ENCODE measurements around the gene MCF2L. TPM values are rescaled to one million over a fixed set of nuclear protein-coding genes. Genes with fewer than 3 reads are reported as not detected.

Gene MCF2L
- total RNA-seq, 6 experiments from 2014 or later: 9.6 to 18.4 (median 11.7) TPM

DNA sequence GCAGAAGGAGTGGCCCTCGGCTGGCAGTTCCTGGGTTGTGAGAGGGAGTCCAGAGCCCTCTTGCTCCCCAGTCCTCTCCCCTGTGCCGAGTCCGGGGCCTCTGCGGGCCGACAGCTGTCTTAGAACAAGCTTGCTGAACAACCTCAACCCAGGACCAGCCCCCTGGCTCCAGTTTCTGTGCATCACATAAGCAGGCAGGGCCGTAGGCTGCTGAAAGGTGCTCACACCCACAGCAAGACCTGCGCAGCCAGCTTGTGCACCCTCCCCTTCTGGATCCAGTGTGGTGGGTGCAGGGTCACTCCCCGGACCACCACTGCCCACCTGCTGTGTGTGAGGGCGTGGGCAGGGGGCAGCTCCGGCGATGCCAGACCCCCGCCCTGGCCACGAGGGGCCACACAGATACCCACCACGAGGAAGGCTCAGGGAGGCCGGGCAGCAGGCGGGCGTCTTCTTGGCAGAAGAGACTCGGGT is 111.4 kb downstream of the MCF2L start:
- no peaks in the 10 kb centered on the region for H3K27me3 ChIP-seq
- TF ChIP-seq, protein P1, sequence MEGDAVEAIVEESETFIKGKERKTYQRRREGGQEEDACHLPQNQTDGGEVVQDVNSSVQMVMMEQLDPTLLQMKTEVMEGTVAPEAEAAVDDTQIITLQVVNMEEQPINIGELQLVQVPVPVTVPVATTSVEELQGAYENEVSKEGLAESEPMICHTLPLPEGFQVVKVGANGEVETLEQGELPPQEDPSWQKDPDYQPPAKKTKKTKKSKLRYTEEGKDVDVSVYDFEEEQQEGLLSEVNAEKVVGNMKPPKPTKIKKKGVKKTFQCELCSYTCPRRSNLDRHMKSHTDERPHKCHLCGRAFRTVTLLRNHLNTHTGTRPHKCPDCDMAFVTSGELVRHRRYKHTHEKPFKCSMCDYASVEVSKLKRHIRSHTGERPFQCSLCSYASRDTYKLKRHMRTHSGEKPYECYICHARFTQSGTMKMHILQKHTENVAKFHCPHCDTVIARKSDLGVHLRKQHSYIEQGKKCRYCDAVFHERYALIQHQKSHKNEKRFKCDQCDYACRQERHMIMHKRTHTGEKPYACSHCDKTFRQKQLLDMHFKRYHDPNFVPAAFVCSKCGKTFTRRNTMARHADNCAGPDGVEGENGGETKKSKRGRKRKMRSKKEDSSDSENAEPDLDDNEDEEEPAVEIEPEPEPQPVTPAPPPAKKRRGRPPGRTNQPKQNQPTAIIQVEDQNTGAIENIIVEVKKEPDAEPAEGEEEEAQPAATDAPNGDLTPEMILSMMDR (IDR thresholded peaks at IDR 0.05): no peak
- no peak for TF ChIP-seq POLR2A (IDR thresholded peaks at IDR 0.05)
- intact Hi-C loops (cut with DNase I): no loop called here
- peaks cover 0 to 10% (median 4%) of the 10 kb centered on the region in 4 donors for H3K36me3 ChIP-seq
- DNase-seq (no peak), ATAC-seq (no peak)
- WGBS (ENCODE audit: insufficient coverage, low coverage, low lambda C conversion rate, missing lambda C conversion rate): no CpG with 5 or more reads among the region's 18 CpGs
- no peak overlapping the region for H3K27ac ChIP-seq
- H3K9me3 ChIP-seq: no peaks in the 10 kb centered on the region
- H3K4me1 ChIP-seq: no peaks in the 10 kb centered on the region
- H3K4me3 ChIP-seq: no peak overlapping the region

DNA sequence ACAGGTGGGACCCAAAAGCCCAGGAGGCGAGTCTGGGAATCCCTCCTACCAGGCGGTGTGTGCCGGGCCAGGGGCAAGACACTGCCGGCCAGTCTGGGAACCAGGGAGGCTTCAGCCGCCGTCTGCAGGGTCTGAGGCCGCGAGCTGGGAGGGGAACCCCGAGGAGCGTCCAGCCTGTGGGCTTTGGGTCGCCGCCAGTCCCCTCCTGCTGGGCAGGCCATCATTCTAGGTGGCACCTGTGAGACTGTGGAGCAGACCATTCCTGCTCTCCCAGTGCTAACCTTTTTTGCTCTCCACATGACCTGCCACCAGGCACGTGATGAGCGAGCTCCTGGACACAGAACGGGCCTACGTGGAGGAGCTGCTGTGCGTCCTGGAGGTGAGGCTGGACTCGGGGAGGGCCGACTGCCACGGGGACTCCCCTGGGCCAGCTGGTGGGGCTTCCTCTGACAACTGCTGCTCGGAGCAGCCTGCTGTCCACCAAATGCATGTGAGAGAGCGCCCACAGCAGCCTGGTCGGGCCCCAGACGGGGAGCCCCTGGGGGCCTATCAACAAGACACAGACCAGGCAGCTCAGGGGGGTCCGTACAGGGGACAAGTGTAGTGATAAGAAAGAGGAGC is 112.0 kb downstream of the MCF2L start:
- no peak for TF ChIP-seq POLR2A (IDR thresholded peaks at IDR 0.05)
- TF ChIP-seq, protein P1 (IDR thresholded peaks at IDR 0.05): no peak
- 60% methylated on average over 1 of the region's 25 CpGs for WGBS (ENCODE audit: insufficient coverage, low coverage, low lambda C conversion rate, missing lambda C conversion rate)
- Histone ChIP-seq H3K4me3 (no peak overlapping the region), H3K27ac (no peak overlapping the region), H3K27me3 (no peaks in the 10 kb centered on the region), H3K4me1 (no peaks in the 10 kb centered on the region), H3K36me3 (peaks cover 0 to 8% (median 3%) of the 10 kb centered on the region in 4 donors), H3K9me3 (no peaks in the 10 kb centered on the region)
- ATAC-seq: no peak
- peak in 1 of 3 donors; percentile 7 for DNase-seq
- intact Hi-C loops (cut with DNase I): no loop called here

DNA sequence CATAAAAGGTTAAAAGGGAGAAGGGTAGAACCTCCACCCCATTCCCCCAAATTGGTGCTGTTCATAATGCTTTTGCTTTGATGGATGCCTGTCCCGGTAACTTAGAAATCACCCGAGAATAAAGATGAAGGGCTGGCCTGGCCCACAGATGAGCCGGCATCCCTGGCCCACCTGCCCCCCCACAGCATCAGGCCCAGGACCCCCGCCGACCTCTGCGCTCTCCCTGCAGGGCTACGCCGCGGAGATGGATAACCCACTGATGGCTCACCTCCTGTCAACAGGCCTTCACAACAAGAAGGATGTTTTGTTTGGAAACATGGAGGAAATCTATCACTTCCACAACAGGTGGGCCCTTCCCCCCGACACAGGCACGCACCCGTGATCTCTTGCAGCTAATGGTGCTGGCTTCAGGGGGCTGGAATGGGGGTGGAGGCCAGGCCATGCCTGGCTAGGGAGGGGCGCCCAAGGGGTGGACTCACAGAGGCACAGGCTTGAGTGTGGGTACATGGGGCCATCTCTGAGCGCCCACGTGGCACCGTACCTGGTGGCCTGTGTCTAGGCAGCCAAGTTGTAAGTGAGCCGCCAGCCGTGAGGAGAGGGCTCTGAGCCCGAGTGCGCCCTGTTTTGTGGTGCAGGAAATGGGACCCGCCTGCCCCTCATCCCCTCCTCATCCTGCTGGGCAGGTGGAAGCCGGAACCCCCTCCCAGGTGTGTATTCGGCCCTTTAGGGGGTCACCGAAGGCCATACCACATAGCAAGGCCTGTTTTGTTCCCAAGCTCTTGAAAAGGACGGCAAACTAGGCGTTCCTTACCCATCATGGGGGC is 113.4 kb downstream of the MCF2L start:
- Histone ChIP-seq H3K36me3 (peaks cover 0 to 5% (median 1%) of the 10 kb centered on the region in 4 donors), H3K27ac (no peak overlapping the region), H3K27me3 (no peaks in the 10 kb centered on the region), H3K4me1 (no peaks in the 10 kb centered on the region), H3K9me3 (no peaks in the 10 kb centered on the region), H3K4me3 (no peak overlapping the region)
- intact Hi-C loops (cut with DNase I): no loop called here
- no peak for DNase-seq
- TF ChIP-seq POLR2A (IDR thresholded peaks at IDR 0.05): no peak
- TF ChIP-seq, protein P1 (IDR thresholded peaks at IDR 0.05): no peak
- ATAC-seq: no peak
- WGBS (ENCODE audit: insufficient coverage, low coverage, low lambda C conversion rate, missing lambda C conversion rate): 82% methylated on average over 2 of the region's 26 CpGs

DNA sequence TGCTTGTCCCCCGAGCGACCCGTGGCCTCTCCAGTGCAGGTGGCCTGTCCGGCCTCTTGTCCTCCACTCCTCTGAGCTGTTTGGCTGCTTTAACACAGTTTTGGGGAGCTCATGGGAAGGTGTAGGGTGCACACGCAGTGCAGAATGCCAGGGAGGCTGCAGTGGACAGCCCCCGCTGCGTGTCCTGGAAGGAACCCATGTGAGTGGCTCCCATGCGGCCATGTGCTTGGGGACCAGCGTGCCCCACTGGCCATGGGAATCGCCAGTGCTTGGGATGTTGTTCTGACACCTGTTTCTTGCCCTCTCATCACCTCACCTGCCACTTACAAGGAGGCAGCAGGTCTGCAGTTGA is 114.0 kb downstream of the MCF2L start:
- no peak overlapping the region for H3K4me3 ChIP-seq
- no peaks in the 10 kb centered on the region for H3K9me3 ChIP-seq
- peaks cover 0 to 3% (median 0%) of the 10 kb centered on the region in 4 donors for H3K36me3 ChIP-seq
- no peak overlapping the region for H3K27ac ChIP-seq
- H3K4me1 ChIP-seq: no peaks in the 10 kb centered on the region
- H3K27me3 ChIP-seq: no peaks in the 10 kb centered on the region
- no peak for TF ChIP-seq POLR2A (IDR thresholded peaks at IDR 0.05)
- TF ChIP-seq, protein P1 (IDR thresholded peaks at IDR 0.05): no peak
- ATAC-seq: no peak
- intact Hi-C loops (cut with DNase I): no loop called here
- DNase-seq: peak in 1 of 3 donors; percentile 13
- WGBS (ENCODE audit: insufficient coverage, low coverage, low lambda C conversion rate, missing lambda C conversion rate): 67% methylated on average over 3 of the region's 10 CpGs
